DMS79 (cell line): ENCODE measurements around the gene SKIDA1.

Experiments
- DNase-seq: peaks from one replicate; lab custom pipeline; 2025; lab: John Stamatoyannopoulos, UW

Gene SKIDA1

DNA sequence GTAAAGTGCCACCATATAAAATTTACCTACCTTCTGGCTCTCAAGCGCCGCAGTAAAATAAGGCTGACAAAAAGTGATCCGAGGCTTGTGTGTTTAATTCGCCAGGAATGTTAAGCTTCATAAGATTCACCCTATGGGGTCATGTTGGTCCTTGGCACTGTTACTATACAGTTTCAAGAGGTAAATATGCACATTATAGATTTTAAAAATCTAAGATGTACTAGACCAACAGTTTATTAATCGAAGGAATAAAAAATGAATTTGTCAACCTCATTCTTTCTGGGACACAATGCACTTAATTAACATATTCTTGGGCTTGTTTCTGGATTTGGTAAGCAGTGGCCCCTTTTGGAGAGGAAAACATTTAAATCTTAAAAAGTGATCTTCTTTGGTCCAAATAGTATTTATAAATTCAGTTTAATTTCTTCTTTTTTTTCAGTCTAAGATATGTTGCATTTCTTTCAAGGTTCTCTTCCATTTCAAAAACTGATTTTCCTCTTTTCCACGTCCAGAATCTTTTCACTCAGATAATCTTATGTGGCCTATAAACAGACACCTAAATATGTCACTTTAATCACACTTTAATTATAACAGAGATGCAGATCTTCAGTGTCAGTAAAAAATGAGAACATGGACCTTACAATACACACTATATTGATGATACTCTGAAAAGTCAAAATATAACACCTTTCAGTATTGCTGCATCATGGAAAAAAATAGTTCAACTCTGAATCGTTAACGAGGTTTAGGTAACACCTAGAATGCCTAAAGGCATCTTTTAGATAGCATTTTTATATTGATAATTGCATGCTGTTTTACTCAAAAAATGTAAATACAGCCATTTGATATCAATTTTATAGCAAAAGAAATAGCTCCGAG, 3.8 kb upstream of the SKIDA1 start:
- no peak for DNase-seq

GRCh38 chr10:21528236-21529031, 3.0 kb upstream of the SKIDA1 start:
- no peak for DNase-seq

DNA sequence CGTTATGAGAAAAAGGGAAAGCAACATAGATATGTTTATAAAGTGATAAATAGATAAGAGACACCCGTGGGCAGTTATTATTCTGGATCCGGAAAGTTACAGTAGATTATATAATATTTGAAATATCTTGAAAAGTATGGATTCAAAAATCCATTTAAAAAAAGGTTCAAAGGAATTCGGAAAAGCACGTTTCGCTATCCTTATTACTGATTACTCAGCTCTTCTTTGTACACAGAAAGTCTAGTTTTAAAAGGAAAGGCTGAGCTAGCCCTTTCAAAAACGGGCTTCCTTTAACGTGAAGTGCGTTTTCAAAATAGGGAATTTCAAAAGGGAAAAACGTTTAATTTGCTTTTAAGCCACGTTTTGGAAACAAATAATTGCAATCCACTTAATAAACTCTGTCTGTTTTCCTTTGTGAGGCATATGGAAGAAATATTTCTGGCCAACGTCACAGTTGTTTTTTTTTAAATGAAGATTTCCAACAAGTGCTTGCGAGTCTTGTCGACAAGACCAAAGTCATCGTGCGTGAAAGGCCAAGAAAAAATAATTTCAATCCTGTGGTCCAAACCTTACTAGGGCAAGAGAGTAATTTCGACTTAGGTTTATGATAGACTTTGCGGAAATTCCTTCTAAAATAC, 2.2 kb upstream of the SKIDA1 start:
- DNase-seq: no peak

DNA sequence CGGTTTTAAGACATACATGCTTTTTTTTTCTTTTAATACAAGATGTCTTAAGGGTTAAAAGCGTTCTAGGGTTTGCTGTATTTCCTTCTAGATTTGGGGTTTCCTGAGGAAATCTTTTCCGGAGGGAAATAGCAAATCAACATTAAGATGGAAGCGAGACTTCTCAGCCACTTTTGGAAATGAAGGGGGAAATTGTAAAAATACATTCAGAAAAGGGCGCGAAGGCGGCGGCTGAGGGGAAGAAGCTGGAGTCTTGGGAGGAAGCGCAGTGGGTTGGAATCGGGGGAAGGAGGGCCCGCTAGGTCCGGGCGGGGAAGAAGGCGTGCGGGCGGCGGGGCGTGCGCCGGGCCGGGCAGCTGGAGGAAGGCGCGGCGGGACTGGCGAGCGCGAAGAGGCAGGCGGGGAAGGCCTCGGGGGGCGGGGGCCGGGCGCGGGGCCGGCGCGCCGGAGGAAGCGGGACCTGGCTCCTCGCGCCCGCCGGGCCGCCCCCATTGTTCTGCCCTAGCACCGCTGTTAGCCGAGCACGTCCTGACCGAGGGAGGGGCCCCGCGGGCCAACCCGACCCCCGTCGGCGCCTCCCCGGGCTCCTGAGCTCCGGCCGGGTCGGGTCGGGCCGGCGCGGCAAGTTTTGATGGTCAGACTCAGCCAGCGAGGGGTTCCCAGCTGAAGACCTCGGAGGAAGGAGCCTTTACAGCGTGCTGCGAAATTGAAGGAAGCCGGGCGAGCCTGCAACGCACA, 1.5 kb upstream of the SKIDA1 start:
- no peak for DNase-seq

DNA sequence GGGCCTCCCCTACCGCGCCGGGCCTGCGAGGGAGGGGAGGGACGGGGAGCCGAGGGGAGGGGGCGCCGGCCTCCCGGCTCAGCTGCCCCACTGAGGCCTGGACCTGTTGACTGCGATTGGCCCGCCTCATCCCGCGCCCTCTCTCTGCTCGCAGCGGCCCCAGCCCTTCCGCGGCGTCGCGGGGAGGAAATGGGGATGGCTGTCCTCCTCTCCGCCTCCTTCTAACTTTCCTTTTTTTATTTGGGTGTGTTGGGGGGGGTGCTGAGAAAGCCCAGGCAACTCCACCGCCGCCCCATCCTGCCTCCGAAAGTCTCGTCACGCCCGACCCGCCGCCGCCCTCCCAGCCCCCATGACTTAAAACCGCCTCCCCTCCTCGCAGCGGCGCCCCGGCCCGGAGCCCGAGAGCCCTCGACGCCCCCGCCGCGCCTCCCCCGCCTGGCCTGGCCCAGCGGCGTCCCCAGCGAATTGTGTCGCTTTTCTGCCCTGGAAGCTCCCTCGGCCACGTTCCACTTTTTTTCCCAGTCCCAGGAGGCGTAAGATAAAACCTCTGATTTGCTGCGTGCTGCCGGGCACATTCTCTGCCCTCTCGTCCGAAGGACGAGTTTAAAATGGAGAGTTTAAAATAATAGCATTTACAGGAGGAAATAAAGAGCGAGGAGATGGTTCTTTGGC, 842 bp upstream of the SKIDA1 start:
- DNase-seq: no peak

DNA sequence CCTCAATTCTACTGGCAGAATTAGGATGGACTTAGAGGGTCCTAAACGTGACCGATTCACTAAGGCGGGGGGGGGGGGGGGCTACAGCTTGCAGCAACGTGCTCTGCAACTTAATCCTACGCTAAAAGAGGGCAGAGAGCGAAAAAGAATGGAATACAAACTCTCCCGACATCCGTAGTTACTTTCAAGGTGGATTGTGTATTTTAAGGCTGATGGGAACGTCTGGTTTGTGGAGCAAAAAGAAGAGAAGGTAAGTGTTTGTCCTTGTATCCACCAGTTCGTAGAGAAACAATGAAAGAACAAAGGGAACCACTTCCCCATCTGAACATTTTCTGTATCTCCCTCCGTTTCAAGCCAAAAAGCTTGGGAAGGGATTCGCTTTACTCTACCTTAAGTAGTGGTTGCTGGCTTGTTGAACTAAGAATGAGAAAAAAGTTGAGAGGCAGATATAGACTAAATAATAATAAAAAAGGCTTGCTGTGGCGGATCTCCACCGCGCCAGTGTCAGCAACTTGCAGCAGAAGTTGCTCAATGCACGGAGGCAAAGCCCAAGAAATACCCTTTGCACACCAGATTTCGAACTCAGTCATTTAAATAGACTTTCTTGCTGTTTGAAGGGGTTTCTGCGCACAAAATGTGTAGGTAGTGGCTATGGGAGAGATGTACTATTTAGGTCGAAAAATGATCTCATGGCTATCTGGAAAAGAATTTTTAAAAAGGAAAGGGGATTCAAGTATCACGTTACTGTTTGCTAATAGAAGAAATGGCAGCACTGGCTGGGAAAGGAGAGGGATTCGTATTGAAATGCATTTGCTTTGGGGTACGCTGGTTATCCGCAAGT, 736 bp downstream of the SKIDA1 start:
- no peak for DNase-seq

DNA sequence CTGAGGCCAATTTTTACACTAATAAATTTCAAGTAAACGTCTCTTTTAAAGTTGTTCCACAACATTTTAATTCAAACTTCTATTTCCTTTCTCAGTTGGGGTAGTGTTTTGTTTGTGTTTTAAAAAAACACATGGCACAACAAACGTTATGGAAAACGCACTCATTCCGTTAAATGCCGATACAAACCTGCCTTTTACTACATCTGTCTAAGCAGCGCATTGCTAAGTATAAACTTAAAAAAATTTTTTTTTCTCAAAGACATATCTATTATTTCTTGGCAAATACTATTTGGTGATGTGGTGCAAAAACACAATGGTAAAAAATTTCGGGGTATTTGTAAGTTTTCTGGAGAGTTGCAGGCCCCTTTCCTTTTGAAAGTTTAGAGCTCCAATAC, 1.4 kb downstream of the SKIDA1 start:
- DNase-seq: no peak

DNA sequence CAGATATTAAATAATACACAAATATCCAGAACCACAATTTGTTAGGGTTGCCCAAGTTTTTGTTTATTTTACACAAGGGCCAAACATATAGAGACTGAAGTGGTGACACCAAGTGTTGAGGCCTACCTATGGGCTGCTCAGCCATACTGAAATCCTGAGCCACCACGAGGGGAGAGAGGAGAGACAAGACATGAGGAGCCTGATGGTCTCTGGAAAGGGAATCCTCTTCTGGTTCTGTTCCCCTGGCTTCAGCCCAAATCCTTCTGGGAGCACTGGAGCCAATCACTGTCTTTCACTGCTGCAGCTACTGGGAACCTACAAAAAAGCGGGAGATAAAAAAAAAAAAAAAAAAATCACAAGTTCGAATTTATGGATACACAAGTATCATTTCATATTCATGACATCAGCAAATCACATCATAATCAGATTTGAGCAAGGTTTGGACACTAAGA, 1.9 kb downstream of the SKIDA1 start:
- DNase-seq: no peak

- no peak for DNase-seq
Measured at GRCh38 chr10:21522631-21523406, 2.7 kb downstream of the SKIDA1 start.

GRCh38 chr10:21521751-21522533, 3.5 kb downstream of the SKIDA1 start:
- DNase-seq: no peak

DNA sequence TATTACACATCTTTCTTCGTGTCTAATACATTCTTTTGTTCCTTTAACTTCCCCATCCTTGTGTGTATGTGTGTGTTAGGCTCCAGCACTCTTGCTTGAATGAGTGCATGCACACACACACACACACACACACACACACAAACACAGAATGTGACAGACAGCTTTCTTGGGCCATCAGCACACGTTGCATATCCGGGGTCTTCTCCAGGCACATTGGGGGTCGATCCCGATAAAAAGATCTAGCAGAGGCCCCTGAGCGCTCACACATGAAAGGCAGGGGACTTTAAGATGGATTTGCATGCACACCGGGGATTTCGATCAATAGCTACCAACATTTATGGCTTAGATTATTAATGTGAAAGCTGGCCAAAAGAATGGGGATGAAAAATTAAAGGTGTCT, 4.5 kb downstream of the SKIDA1 start:
- no peak for DNase-seq

DNA sequence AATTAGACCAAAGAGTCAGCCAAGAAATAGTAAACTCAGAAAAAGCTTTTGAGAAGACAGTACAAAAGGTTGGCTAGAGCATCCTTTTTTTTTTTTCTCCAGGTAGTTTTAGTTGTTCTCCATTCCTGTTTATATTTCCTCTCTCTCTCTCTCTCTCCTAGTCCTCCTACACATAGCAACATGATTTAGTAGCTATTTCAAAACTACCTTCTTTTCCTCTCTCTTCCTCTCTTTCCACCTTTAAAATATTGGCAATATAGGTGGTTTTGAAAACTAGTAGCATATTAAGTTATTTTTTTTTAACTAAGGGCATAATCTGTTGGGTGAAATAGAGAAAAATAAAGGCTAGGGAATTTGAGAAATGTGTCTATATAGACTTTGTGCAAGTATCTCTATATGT, 5.0 kb downstream of the SKIDA1 start:
- DNase-seq: no peak

DNA sequence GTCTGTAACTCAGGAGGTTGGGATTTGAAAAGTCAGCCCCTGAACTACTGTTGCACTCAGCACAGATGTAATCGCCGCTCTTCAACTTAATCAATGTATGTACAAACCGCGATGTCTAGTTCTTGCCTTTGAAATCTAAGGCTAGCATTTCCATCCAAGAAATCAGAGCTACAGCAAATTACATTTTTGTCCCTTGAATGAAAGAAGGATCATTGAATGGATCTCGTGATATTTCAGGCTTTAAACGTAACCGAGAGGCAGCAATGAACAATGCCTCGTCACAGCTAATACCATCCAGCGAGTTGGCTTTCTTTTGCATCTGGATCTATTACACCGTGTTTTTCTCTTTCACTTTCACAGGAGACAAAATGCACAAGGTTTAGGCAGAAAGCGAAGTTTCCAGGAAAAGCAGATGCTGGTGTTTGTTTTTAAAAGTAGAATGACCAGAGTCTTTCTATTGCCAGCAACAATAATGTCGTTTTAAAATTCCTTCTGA, 5.5 kb downstream of the SKIDA1 start:
- peak; percentile 30 for DNase-seq

- DNase-seq: no peak
Measured at GRCh38 chr10:21519397-21519933, 6.0 kb downstream of the SKIDA1 start.

- no peak for DNase-seq
Measured at GRCh38 chr10:21518641-21519396, 6.7 kb downstream of the SKIDA1 start.

GRCh38 chr10:21518149-21518640, 7.3 kb downstream of the SKIDA1 start:
- DNase-seq: peak; percentile 51
